ENCODE measurements around the gene PCSK5.

DNA sequence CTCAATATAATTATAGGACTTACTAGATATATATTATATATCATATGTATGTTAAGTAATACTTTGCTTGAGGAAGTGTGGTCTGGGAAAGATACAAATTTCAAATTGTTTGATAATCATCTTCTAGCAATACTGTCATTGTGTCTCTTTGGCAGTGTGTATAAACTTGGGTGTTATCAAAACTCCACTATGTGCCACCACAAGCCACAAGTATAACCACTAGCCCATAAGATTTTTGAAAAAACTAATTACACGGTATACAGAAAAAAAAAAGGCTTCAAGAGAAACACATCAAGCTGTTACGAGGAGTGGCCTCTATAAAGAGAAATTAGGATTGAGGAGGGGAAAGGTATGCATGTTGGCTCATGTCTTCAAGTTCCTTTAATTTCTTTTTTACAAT, 44.7 kb upstream of the PCSK5 start:
- no peak for TF ChIP-seq POLR2A (IDR thresholded peaks at IDR 0.05)
- TF ChIP-seq, protein P1, sequence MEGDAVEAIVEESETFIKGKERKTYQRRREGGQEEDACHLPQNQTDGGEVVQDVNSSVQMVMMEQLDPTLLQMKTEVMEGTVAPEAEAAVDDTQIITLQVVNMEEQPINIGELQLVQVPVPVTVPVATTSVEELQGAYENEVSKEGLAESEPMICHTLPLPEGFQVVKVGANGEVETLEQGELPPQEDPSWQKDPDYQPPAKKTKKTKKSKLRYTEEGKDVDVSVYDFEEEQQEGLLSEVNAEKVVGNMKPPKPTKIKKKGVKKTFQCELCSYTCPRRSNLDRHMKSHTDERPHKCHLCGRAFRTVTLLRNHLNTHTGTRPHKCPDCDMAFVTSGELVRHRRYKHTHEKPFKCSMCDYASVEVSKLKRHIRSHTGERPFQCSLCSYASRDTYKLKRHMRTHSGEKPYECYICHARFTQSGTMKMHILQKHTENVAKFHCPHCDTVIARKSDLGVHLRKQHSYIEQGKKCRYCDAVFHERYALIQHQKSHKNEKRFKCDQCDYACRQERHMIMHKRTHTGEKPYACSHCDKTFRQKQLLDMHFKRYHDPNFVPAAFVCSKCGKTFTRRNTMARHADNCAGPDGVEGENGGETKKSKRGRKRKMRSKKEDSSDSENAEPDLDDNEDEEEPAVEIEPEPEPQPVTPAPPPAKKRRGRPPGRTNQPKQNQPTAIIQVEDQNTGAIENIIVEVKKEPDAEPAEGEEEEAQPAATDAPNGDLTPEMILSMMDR (IDR thresholded peaks at IDR 0.05), result no peak

Data from prostate gland (tissue), 2 donors.